RPMI8226 (cell line): ENCODE data around the gene TAMALIN.

Experiments used
- DNase-seq: peaks from one replicate; pipeline ENCODE4 v3.0.0-alpha.2; 2015

TAMALIN gene

GRCh38 chr12:52014567-52015530 is 8.1 kb downstream of the TAMALIN start:
- DNase-seq = no peak

- no peak for DNase-seq
Observed at GRCh38 chr12:52015532-52016041, 8.8 kb downstream of the TAMALIN start.

- no peak for DNase-seq
Observed at GRCh38 chr12:52018433-52019112, 11.8 kb downstream of the TAMALIN start.

GRCh38 chr12:52019113-52019770 is 12.5 kb downstream of the TAMALIN start:
- no peak for DNase-seq

GRCh38 chr12:52020539-52021336 is 14.0 kb downstream of the TAMALIN start:
- peak; percentile 70 for DNase-seq

GRCh38 chr12:52022841-52023181 is 16.1 kb downstream of the TAMALIN start:
- DNase-seq = no peak

- DNase-seq = peak; percentile 89
Observed at GRCh38 chr12:52023182-52023975, 16.6 kb downstream of the TAMALIN start.

GRCh38 chr12:52023976-52024688 is 17.4 kb downstream of the TAMALIN start:
- DNase-seq = no peak

GRCh38 chr12:52024845-52025230 is 18.1 kb downstream of the TAMALIN start:
- DNase-seq = no peak

- DNase-seq = no peak
Observed at GRCh38 chr12:52026263-52026662, 19.5 kb downstream of the TAMALIN start.

- no peak for DNase-seq
Observed at GRCh38 chr12:52027085-52027843, 20.5 kb downstream of the TAMALIN start.

GRCh38 chr12:52029685-52030084 is 22.9 kb downstream of the TAMALIN start:
- peak; percentile 32 for DNase-seq

- peak; percentile 79 for DNase-seq
Observed at GRCh38 chr12:52032446-52032803, 25.7 kb downstream of the TAMALIN start.

GRCh38 chr12:52032804-52033445 is 26.2 kb downstream of the TAMALIN start:
- peak; percentile 96 for DNase-seq

- DNase-seq = no peak
Observed at GRCh38 chr12:52033446-52034140, 26.8 kb downstream of the TAMALIN start.

GRCh38 chr12:52035190-52035589 is 28.4 kb downstream of the TAMALIN start:
- no peak for DNase-seq

GRCh38 chr12:52035926-52036325 is 29.2 kb downstream of the TAMALIN start:
- no peak for DNase-seq

- peak; percentile 93 for DNase-seq
Observed at GRCh38 chr12:52036587-52037171, 29.9 kb downstream of the TAMALIN start.
